ENCODE data around the gene PRKAB1. TPM values are rescaled to one million over a fixed set of nuclear protein-coding genes. Genes with fewer than 3 reads are reported as not detected.

PRKAB1 gene
- total and polyA plus RNA-seq, 7 experiments from 2014 or later, result 23.5 to 54.7 (median 43.3) TPM

GRCh38 chr12:119684711-119685369 is 16.9 kb downstream of the PRKAB1 start:
- intact Hi-C loops (cut with micrococcal nuclease), result loop anchor here in 1 of 2 donors (5.0 kb wide), 1 partner anchor 512 kb away; no protein-coding TSS in a partner anchor
- Mint-ChIP-seq H3K27me3 (no peaks in the 10 kb centered on the region), H3K9me3 (no peaks in the 10 kb centered on the region), H3K36me3 (peaks cover 0 to 20% (median 7%) of the 10 kb centered on the region in 5 donors), H3K27ac (no peak overlapping the region), H3K4me1 (peaks cover 0 to 14% (median 6%) of the 10 kb centered on the region in 7 donors), H3K4me3 (no peak overlapping the region)
- Histone ChIP-seq H3K9me3 (ENCODE audit: control insufficient read depth in 2 of 3, low read length in 3 of 3) (no peaks in the 10 kb centered on the region), H3K4me1 (ENCODE audit: control insufficient read depth in 2 of 2, insufficient read depth in 2 of 2, low read length in 2 of 2) (no peaks in the 10 kb centered on the region), H3K27me3 (ENCODE audit: control insufficient read depth in 2 of 2, insufficient read depth in 2 of 2, low read length in 2 of 2) (no peaks in the 10 kb centered on the region), H3K36me3 (ENCODE audit: control insufficient read depth in 2 of 3, insufficient read depth in 3 of 3, low read length in 3 of 3) (peaks cover 0 to 23% (median 4%) of the 10 kb centered on the region in 3 experiments), H3K27ac (ENCODE audit: low read depth, low read length) (no peak overlapping the region), H3K4me3 (ENCODE audit: low read length) (no peak overlapping the region)
- ChIA-PET POLR2A (no interaction called here), CTCF (no interaction called here)
- no peak for ATAC-seq
- no peak for DNase-seq

GRCh38 chr12:119685375-119685774 is 17.4 kb downstream of the PRKAB1 start:
- peak overlapping the region in 2 of 9 donors; percentile 38 to 42 for H3K27ac Mint-ChIP-seq
- no peaks in the 10 kb centered on the region for H3K4me1 ChIP-seq (ENCODE audit: control insufficient read depth in 2 of 2, insufficient read depth in 2 of 2, low read length in 2 of 2)
- H3K27ac ChIP-seq (ENCODE audit: low read depth, low read length), result no peak overlapping the region
- H3K36me3 Mint-ChIP-seq, result peaks cover 0 to 16% (median 3%) of the 10 kb centered on the region in 5 donors
- no peak overlapping the region for H3K4me3 Mint-ChIP-seq
- H3K27me3 Mint-ChIP-seq, result no peaks in the 10 kb centered on the region
- intact Hi-C loops (cut with micrococcal nuclease), result no loop called here
- no peak overlapping the region for H3K4me3 ChIP-seq (ENCODE audit: low read length)
- ATAC-seq, result no peak
- DNase-seq, result no peak
- H3K36me3 ChIP-seq (ENCODE audit: control insufficient read depth in 2 of 3, insufficient read depth in 3 of 3, low read length in 3 of 3), result peaks cover 0 to 18% (median 4%) of the 10 kb centered on the region in 3 experiments
- CTCF ChIA-PET, result interaction anchor here (0.7 kb wide), 1 partner anchor 51 kb away, joined by 3 read pairs; no protein-coding TSS in a partner anchor
- no peaks in the 10 kb centered on the region for H3K9me3 ChIP-seq (ENCODE audit: control insufficient read depth in 2 of 3, low read length in 3 of 3)
- H3K4me1 Mint-ChIP-seq, result peaks cover 0 to 14% (median 6%) of the 10 kb centered on the region in 7 donors
- H3K9me3 Mint-ChIP-seq, result peaks cover 0 to 1% (median 0%) of the 10 kb centered on the region in 11 donors
- H3K27me3 ChIP-seq (ENCODE audit: control insufficient read depth in 2 of 2, insufficient read depth in 2 of 2, low read length in 2 of 2), result no peaks in the 10 kb centered on the region
- POLR2A ChIA-PET, result no interaction called here

GRCh38 chr12:119686355-119686754 is 18.4 kb downstream of the PRKAB1 start:
- Mint-ChIP-seq H3K27ac (no peak overlapping the region), H3K4me1 (peaks cover 0 to 14% (median 6%) of the 10 kb centered on the region in 7 donors), H3K4me3 (no peak overlapping the region), H3K9me3 (peaks cover 0 to 1% (median 0%) of the 10 kb centered on the region in 11 donors), H3K27me3 (no peaks in the 10 kb centered on the region), H3K36me3 (peaks cover 0 to 16% (median 3%) of the 10 kb centered on the region in 5 donors)
- DNase-seq, result no peak
- ChIA-PET CTCF (no interaction called here), POLR2A (interaction anchor here (0.6 kb wide), 1 partner anchor 13 kb away, joined by 3 read pairs; no protein-coding TSS in a partner anchor)
- intact Hi-C loops (cut with micrococcal nuclease), result no loop called here
- ATAC-seq, result no peak
- Histone ChIP-seq H3K4me1 (ENCODE audit: control insufficient read depth in 2 of 2, insufficient read depth in 2 of 2, low read length in 2 of 2) (no peaks in the 10 kb centered on the region), H3K36me3 (ENCODE audit: control insufficient read depth in 2 of 3, insufficient read depth in 3 of 3, low read length in 3 of 3) (peaks cover 0 to 8% (median 0%) of the 10 kb centered on the region in 3 experiments), H3K4me3 (ENCODE audit: low read length) (no peak overlapping the region), H3K27ac (ENCODE audit: low read depth, low read length) (no peak overlapping the region), H3K27me3 (ENCODE audit: control insufficient read depth in 2 of 2, insufficient read depth in 2 of 2, low read length in 2 of 2) (no peaks in the 10 kb centered on the region), H3K9me3 (ENCODE audit: control insufficient read depth in 2 of 3, low read length in 3 of 3) (no peaks in the 10 kb centered on the region)

GRCh38 chr12:119686776-119687175 is 18.8 kb downstream of the PRKAB1 start:
- peaks cover 0 to 13% (median 6%) of the 10 kb centered on the region in 7 donors for H3K4me1 Mint-ChIP-seq
- intact Hi-C loops (cut with micrococcal nuclease), result no loop called here
- H3K9me3 Mint-ChIP-seq, result peaks cover 0 to 1% (median 0%) of the 10 kb centered on the region in 11 donors
- no peak overlapping the region for H3K27ac Mint-ChIP-seq
- Histone ChIP-seq H3K4me3 (ENCODE audit: low read length) (no peak overlapping the region), H3K9me3 (ENCODE audit: control insufficient read depth in 2 of 3, low read length in 3 of 3) (no peaks in the 10 kb centered on the region), H3K4me1 (ENCODE audit: control insufficient read depth in 2 of 2, insufficient read depth in 2 of 2, low read length in 2 of 2) (no peaks in the 10 kb centered on the region), H3K36me3 (ENCODE audit: control insufficient read depth in 2 of 3, insufficient read depth in 3 of 3, low read length in 3 of 3) (peaks cover 0 to 4% (median 0%) of the 10 kb centered on the region in 3 experiments), H3K27ac (ENCODE audit: low read depth, low read length) (no peak overlapping the region), H3K27me3 (ENCODE audit: control insufficient read depth in 2 of 2, insufficient read depth in 2 of 2, low read length in 2 of 2) (no peaks in the 10 kb centered on the region)
- no peaks in the 10 kb centered on the region for H3K27me3 Mint-ChIP-seq
- ChIA-PET CTCF (no interaction called here), POLR2A (interaction anchor here (0.6 kb wide), 1 partner anchor 12 kb away, joined by 3 read pairs; no protein-coding TSS in a partner anchor)
- peaks cover 0 to 16% (median 3%) of the 10 kb centered on the region in 5 donors for H3K36me3 Mint-ChIP-seq
- no peak overlapping the region for H3K4me3 Mint-ChIP-seq
- DNase-seq, result no peak
- no peak for ATAC-seq

- Mint-ChIP-seq H3K4me3 (no peak overlapping the region), H3K9me3 (peaks cover 0 to 1% (median 0%) of the 10 kb centered on the region in 11 donors), H3K27me3 (no peaks in the 10 kb centered on the region), H3K27ac (no peak overlapping the region), H3K4me1 (peaks cover 0 to 9% (median 6%) of the 10 kb centered on the region in 7 donors), H3K36me3 (peaks cover 0 to 14% (median 3%) of the 10 kb centered on the region in 5 donors)
- Histone ChIP-seq H3K36me3 (ENCODE audit: control insufficient read depth in 2 of 3, insufficient read depth in 3 of 3, low read length in 3 of 3) (no peaks in the 10 kb centered on the region), H3K9me3 (ENCODE audit: control insufficient read depth in 2 of 3, low read length in 3 of 3) (no peaks in the 10 kb centered on the region), H3K27me3 (ENCODE audit: control insufficient read depth in 2 of 2, insufficient read depth in 2 of 2, low read length in 2 of 2) (no peaks in the 10 kb centered on the region), H3K4me3 (ENCODE audit: low read length) (no peak overlapping the region), H3K27ac (ENCODE audit: low read depth, low read length) (no peak overlapping the region), H3K4me1 (ENCODE audit: control insufficient read depth in 2 of 2, insufficient read depth in 2 of 2, low read length in 2 of 2) (no peaks in the 10 kb centered on the region)
- intact Hi-C loops (cut with micrococcal nuclease), result no loop called here
- no peak for ATAC-seq
- ChIA-PET POLR2A (no interaction called here), CTCF (no interaction called here)
- no peak for DNase-seq
These were observed 19.5 kb downstream of the PRKAB1 start for GRCh38 chr12:119687406-119687805.

- Mint-ChIP-seq H3K4me1 (peaks cover 0 to 5% (median 1%) of the 10 kb centered on the region in 7 donors), H3K36me3 (peaks cover 0 to 11% (median 3%) of the 10 kb centered on the region in 5 donors), H3K4me3 (no peak overlapping the region), H3K9me3 (peaks cover 0 to 1% (median 0%) of the 10 kb centered on the region in 11 donors), H3K27ac (no peak overlapping the region), H3K27me3 (no peaks in the 10 kb centered on the region)
- no peak overlapping the region for H3K27ac ChIP-seq (ENCODE audit: low read depth, low read length)
- no peaks in the 10 kb centered on the region for H3K27me3 ChIP-seq (ENCODE audit: control insufficient read depth in 2 of 2, insufficient read depth in 2 of 2, low read length in 2 of 2)
- DNase-seq (no peak), ATAC-seq (no peak)
- H3K36me3 ChIP-seq (ENCODE audit: control insufficient read depth in 2 of 3, insufficient read depth in 3 of 3, low read length in 3 of 3), result no peaks in the 10 kb centered on the region
- no peaks in the 10 kb centered on the region for H3K9me3 ChIP-seq (ENCODE audit: control insufficient read depth in 2 of 3, low read length in 3 of 3)
- ChIA-PET CTCF (no interaction called here), POLR2A (no interaction called here)
- H3K4me3 ChIP-seq (ENCODE audit: low read length), result no peak overlapping the region
- intact Hi-C loops (cut with micrococcal nuclease), result no loop called here
- no peaks in the 10 kb centered on the region for H3K4me1 ChIP-seq (ENCODE audit: control insufficient read depth in 2 of 2, insufficient read depth in 2 of 2, low read length in 2 of 2)
These were observed 19.9 kb downstream of the PRKAB1 start for GRCh38 chr12:119687879-119688278.
